ENCODE measurements around the gene STPG1. TPM values are rescaled to one million over a fixed set of nuclear protein-coding genes. Genes with fewer than 3 reads are reported as not detected.

The STPG1 gene
- total and polyA plus RNA-seq, 2 of the 13 experiments (the other 11 are each of a cell fraction or from before 2014, with no cell fraction given): 3.4 to 4.3 TPM

GRCh38 chr1:24322470-24323177 is 91.0 kb downstream of the STPG1 start (continued):
- no peak for TF ChIP-seq KDM1A (CRISPR knock-in tag; IDR thresholded peaks at IDR 0.05)
- TF ChIP-seq ZNF720 (CRISPR knock-in tag; IDR thresholded peaks at IDR 0.05): no peak

- intact Hi-C loops (cut with micrococcal nuclease; ENCODE audit: unreplicated experiment) (no loop called here), in situ Hi-C loops (cut with HindIII; ENCODE audit: extremely low pct_ligation_motif_present, low pct_unique_long_range_greater_than_20kb) (no loop called here)
- H3K4me2 ChIP-seq (ENCODE audit: low read depth, low read length): no peak overlapping the region
- H3K4me3 ChIP-seq (replicated peaks in 1 of 3; ENCODE audit: insufficient read depth in 1 of 3, low read depth in 2 of 3, low read length in 3 of 3): no peak overlapping the region
- no peaks in the 10 kb centered on the region for H4K20me1 ChIP-seq (ENCODE audit: insufficient read depth, low read length)
- no peak overlapping the region for H3K9ac ChIP-seq (ENCODE audit: insufficient read depth, low read depth, low read length)
- ChIA-PET CTCF (ENCODE audit: low intra/inter-chr PET ratio, low total read pairs) (no interaction called here), POLR2A (no interaction called here)
- no peaks in the 10 kb centered on the region for H3K79me2 ChIP-seq (ENCODE audit: insufficient read depth, low read length)
- H3K36me3 ChIP-seq (replicated peaks in 1 of 2; ENCODE audit: control insufficient read depth in 1 of 2, insufficient read depth in 2 of 2, low read length in 2 of 2): no peaks in the 10 kb centered on the region
- H3K27me3 ChIP-seq (ENCODE audit: control insufficient read depth in 1 of 2, insufficient read depth in 2 of 2, low read length in 2 of 2): peaks cover 6 to 31% of the 10 kb centered on the region in 2 experiments; a peak in 4 of 5 replicates
- WGBS (ENCODE audit: low lambda C conversion rate): 84% methylated on average over 44 of the region's 72 CpGs
- H2AFZ ChIP-seq (ENCODE audit: low read length): no peak overlapping the region
- no TSS peak for BruUV-seq (replicated peaks)
- ATAC-seq (no peak), DNase-seq (ENCODE audit: low spot score) (no peak), FAIRE-seq (no peak)
- H3K27ac ChIP-seq (ENCODE audit: extremely low read length, insufficient read depth, low read length): no peak overlapping the region
- H3K9me3 ChIP-seq (ENCODE audit: low read length): no peaks in the 10 kb centered on the region
- H3K4me1 ChIP-seq (ENCODE audit: insufficient read depth, low read length): peaks cover 11% of the 10 kb centered on the region
- TF ChIP-seq ZNF569 (CRISPR knock-in tag; IDR thresholded peaks at IDR 0.05; ENCODE audit: borderline replicate concordance) (no peak), HES4 (CRISPR knock-in tag; IDR thresholded peaks at IDR 0.05; ENCODE audit: borderline replicate concordance) (no peak), ELF4 (CRISPR knock-in tag; IDR thresholded peaks at IDR 0.05; ENCODE audit: borderline replicate concordance) (no peak), BORCS8-MEF2B (CRISPR knock-in tag; IDR thresholded peaks at IDR 0.05) (no peak), POLR2AphosphoS2 (IDR thresholded peaks at IDR 0.05; ENCODE audit: low read depth, low read length) (no peak), PBX2 (CRISPR knock-in tag; IDR thresholded peaks at IDR 0.05) (no peak), ZNF17 (CRISPR knock-in tag; IDR thresholded peaks at IDR 0.05) (no peak), RELA (CRISPR knock-in tag; IDR thresholded peaks at IDR 0.05) (no peak), PAF1 (CRISPR knock-in tag; IDR thresholded peaks at IDR 0.05) (no peak), GMEB2 (CRISPR knock-in tag; IDR thresholded peaks at IDR 0.05; ENCODE audit: low read depth) (no peak), ZNF598 (CRISPR knock-in tag; IDR thresholded peaks at IDR 0.05; ENCODE audit: borderline replicate concordance) (no peak)
- TF ChIP-seq, protein P1, sequence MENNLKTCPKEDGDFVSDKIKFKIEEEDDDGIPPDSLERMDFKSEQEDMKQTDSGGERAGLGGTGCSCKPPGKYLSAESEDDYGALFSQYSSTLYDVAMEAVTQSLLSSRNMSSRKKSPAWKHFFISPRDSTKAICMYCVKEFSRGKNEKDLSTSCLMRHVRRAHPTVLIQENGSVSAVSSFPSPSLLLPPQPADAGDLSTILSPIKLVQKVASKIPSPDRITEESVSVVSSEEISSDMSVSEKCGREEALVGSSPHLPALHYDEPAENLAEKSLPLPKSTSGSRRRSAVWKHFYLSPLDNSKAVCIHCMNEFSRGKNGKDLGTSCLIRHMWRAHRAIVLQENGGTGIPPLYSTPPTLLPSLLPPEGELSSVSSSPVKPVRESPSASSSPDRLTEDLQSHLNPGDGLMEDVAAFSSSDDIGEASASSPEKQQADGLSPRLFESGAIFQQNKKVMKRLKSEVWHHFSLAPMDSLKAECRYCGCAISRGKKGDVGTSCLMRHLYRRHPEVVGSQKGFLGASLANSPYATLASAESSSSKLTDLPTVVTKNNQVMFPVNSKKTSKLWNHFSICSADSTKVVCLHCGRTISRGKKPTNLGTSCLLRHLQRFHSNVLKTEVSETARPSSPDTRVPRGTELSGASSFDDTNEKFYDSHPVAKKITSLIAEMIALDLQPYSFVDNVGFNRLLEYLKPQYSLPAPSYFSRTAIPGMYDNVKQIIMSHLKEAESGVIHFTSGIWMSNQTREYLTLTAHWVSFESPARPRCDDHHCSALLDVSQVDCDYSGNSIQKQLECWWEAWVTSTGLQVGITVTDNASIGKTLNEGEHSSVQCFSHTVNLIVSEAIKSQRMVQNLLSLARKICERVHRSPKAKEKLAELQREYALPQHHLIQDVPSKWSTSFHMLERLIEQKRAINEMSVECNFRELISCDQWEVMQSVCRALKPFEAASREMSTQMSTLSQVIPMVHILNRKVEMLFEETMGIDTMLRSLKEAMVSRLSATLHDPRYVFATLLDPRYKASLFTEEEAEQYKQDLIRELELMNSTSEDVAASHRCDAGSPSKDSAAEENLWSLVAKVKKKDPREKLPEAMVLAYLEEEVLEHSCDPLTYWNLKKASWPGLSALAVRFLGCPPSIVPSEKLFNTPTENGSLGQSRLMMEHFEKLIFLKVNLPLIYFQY (CRISPR knock-in tag; IDR thresholded peaks at IDR 0.05; ENCODE audit: borderline replicate concordance): no peak
- TF ChIP-seq, protein P2, sequence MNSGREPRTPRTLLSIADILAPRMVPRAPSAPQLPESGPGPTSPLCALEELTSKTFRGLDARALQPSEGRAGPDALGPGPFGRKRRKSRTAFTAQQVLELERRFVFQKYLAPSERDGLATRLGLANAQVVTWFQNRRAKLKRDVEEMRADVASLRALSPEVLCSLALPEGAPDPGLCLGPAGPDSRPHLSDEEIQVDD (CRISPR knock-in tag; IDR thresholded peaks at IDR 0.05; ENCODE audit: borderline replicate concordance): no peak
These were observed 91.7 kb downstream of the STPG1 start for GRCh38 chr1:24321697-24322469.

All from HepG2 (cell line).